Measurements from ENCODE around the gene NPY.

NPY gene

GRCh38 chr7:24328894-24329293 is 44.9 kb downstream of the NPY start:
- no peak overlapping the region for H3K27ac ChIP-seq

GRCh38 chr7:24334012-24334411 is 50.0 kb downstream of the NPY start:
- TF ChIP-seq CTCF (conservative IDR thresholded peaks at IDR 0.05) (no peak), ZFX (IDR thresholded peaks at IDR 0.05) (no peak)
- H3K27ac ChIP-seq = no peak overlapping the region

More at GRCh38 chr7:24328894-24329293, 44.9 kb downstream of the NPY start:
- TF ChIP-seq CTCF (conservative IDR thresholded peaks at IDR 0.05) (no peak), ZFX (IDR thresholded peaks at IDR 0.05) (no peak)

GRCh38 chr7:24334627-24335026 is 50.6 kb downstream of the NPY start:
- no peak overlapping the region for H3K27ac ChIP-seq
- TF ChIP-seq CTCF (conservative IDR thresholded peaks at IDR 0.05) = no peak
- TF ChIP-seq ZFX (IDR thresholded peaks at IDR 0.05) = no peak

GRCh38 chr7:24336461-24336860 is 52.5 kb downstream of the NPY start:
- TF ChIP-seq CTCF (conservative IDR thresholded peaks at IDR 0.05) = no peak
- TF ChIP-seq ZFX (IDR thresholded peaks at IDR 0.05) = no peak
- no peak overlapping the region for H3K27ac ChIP-seq

GRCh38 chr7:24337180-24337579 is 53.2 kb downstream of the NPY start:
- H3K27ac ChIP-seq = no peak overlapping the region
- TF ChIP-seq CTCF (conservative IDR thresholded peaks at IDR 0.05) (no peak), ZFX (IDR thresholded peaks at IDR 0.05) (no peak)

- H3K27ac ChIP-seq = no peak overlapping the region
- no peak for TF ChIP-seq CTCF (conservative IDR thresholded peaks at IDR 0.05)
- TF ChIP-seq ZFX (IDR thresholded peaks at IDR 0.05) = no peak
Observed at GRCh38 chr7:24339575-24339974, 55.6 kb downstream of the NPY start.

GRCh38 chr7:24340727-24341126 is 56.7 kb downstream of the NPY start:
- H3K27ac ChIP-seq = no peak overlapping the region
- TF ChIP-seq CTCF (conservative IDR thresholded peaks at IDR 0.05) (no peak), ZFX (IDR thresholded peaks at IDR 0.05) (no peak)
